Measurements from ENCODE around the gene CERS4.
"Not testable (repeated sequence)": the region's sequence is repeated elsewhere in the genome, so short reads cannot be mapped to it uniquely, and the experiment has no call there.

The CERS4 gene, protein sequence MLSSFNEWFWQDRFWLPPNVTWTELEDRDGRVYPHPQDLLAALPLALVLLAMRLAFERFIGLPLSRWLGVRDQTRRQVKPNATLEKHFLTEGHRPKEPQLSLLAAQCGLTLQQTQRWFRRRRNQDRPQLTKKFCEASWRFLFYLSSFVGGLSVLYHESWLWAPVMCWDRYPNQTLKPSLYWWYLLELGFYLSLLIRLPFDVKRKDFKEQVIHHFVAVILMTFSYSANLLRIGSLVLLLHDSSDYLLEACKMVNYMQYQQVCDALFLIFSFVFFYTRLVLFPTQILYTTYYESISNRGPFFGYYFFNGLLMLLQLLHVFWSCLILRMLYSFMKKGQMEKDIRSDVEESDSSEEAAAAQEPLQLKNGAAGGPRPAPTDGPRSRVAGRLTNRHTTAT

DNA sequence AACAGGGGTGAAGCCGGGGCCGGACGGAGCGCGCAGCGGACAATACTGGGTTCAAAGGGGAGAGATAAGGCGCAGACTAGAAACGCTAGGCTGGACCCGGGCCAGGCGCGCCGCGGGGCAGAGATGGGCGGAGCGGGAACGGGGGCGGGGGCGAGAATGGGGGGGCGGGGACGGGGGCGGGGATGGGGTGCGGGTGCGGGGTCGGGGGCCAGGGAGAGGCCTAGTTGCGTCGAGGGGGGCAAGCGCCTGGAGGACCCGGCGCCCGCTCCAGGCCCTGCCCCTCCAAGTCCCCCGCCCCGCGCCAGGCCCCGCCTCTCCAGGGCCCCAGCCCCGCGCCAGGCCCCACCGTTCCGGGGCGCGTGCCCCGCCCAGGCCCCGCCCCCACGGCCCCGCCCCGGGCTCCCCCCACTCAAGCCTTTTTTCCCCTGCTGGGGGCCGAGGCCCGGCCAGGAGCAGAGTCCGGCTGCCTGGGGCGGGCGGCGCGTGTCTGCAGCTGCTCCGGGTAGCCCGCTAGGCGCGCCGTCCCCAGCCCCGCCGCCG lies at the start of gene CERS4:
Gene CERS4 (plus strand): TSS at position 449 of the 540 bp plus-strand sequence. CDS start 41,707 bp downstream, outside the sequence.
- DNase-seq (ENCODE audit: low read depth in 2 of 2, low spot score in 1 of 2), result peak; percentile 34 to 56

DNA sequence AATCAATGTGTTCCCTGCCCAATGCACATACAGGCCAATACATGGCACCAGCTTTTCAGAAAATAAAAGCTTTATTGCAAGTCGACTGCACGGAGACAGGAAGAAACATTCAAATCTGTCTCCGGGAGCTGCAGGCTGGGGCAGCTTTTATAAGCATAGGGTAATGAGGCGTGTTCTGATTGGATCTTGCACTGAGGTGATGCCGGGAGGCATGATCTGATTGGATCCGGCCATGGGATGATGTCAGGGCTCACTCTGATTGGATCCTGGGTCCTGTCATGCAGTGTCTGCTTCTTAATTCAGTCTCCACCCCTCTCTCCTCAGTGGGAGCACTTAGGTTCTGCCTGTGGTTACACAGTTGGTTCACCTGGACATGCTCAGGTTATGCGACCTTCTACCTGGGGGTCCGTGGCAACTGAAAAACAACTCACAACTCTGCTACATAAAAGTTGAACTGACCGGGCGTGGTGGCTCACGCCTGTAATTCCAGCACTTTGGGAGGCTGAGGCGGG lies 48.0 kb upstream of the CERS4 start:
- DNase-seq (ENCODE audit: low read depth in 2 of 2, low spot score in 1 of 2), result no peak

DNA sequence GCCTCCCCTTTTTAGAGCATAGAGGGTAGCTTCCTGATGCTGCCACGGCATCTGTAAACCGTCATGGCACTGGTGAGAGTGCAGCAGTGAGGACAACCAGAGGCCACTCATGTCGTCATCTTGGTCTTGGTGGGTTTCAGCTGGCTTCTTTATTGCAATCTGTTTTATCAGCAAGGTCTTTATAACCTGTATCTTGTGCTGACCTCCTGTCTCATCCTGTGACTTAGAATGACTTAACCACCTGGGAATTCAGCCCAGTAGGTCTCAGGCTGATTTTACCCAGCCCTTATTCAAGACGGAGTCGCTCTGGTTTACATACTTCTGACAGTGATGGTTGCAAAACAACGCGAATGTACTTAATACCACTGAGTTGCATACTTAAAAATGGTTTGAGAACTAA lies 45.4 kb upstream of the CERS4 start:
- no peak for DNase-seq (ENCODE audit: low read depth in 2 of 2, low spot score in 1 of 2)

DNA sequence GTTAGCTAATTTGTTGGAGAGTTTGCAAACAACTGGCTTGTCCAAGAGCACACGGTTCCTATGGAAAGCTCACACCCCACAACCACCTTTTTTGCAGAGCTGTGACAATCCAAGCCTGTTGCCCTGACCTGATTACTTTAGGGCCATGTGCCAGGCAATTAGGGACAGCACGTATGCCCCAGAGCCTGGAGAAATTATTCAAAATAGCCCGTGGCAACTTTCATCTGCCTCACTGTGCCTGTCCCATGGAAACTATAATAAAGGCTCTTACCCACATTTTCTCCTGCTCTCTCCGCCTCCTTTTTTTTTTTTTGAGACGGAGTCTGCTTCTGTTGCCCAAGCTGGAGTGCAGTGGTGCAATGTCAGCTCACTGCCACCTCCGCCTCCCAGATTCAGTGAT lies 41.2 kb upstream of the CERS4 start:
- no peak for DNase-seq (ENCODE audit: low read depth in 2 of 2, low spot score in 1 of 2)

DNA sequence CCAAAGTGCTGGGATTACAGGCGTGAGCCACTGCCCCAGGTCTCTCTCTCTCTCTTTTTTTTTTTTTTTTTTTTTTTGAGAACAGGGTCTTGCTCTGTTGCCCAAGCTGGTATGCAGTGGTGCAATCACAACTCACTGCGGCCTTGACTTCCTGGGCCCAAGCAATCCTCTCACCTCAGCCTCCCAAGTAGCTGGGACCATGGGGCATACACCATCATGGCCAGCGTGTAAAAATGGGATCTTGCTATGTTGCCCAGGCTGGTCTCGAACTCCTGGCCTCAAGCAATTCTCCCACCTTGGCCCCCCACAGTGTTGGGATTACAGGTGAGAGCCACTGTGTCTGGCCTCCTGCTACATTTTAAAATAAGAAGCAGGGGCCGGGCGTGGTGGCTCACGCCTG lies 40.6 kb upstream of the CERS4 start:
- DNase-seq (ENCODE audit: low read depth in 2 of 2, low spot score in 1 of 2), result no peak

DNA sequence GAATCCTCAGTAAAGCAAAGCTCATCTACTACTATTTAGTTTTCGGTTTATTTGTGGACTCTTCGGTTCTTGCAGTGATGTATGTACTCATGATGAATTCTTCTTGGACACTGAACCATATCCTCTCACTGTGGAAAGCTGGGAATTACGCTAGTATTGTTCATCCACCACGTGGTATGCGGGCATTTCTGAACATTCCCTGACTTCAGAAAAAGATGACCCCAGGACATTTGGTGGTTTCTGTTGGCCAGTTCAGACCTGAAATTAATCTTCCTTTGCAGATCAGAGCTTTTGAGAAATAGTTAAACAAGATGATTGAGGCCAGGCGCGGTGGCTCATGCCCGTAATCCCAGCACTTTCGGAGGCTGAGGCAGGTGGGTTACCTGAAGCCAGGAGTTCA lies 34.5 kb upstream of the CERS4 start:
- DNase-seq (ENCODE audit: low read depth in 2 of 2, low spot score in 1 of 2), result no peak

DNA sequence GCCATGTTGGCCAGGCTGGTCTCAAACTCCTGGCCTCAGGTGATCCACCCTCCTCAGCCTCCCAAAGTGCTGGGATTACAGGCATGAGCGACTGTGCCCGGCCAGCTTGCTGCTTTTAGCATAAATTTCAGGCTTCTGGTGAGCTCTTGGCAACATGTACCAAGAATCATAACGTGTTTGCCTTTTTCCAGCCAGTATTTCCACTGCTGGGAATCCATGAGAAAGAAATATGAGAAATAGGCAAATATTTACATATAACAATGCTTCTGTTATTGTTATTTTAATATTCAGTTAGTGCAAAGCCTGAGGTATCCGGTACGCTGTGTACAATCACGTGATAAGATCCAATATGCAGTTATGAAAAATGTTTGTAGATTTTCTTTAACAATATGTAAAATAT lies 29.2 kb upstream of the CERS4 start:
- DNase-seq (ENCODE audit: low read depth in 2 of 2, low spot score in 1 of 2), result no peak

DNA sequence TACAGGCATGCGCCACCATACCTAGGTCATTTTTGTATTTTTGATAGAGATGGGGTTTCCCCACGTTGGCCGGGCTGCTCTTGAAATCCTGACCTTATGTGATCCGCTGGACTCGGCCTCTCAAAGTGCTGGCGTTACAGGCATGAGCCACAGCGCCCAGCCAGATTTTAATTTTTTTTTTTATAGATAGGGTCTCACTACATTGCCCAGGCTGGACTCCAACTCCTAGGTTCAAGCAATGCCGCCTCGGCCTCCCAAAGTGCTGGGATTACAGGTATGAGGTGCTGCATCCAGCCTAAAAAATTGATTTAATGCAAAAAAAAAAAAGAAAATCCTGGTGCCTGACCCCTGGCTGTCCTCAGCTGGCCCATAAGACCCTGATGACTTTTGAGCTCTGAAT lies 24.9 kb upstream of the CERS4 start:
- no peak for DNase-seq (ENCODE audit: low read depth in 2 of 2, low spot score in 1 of 2)

DNA sequence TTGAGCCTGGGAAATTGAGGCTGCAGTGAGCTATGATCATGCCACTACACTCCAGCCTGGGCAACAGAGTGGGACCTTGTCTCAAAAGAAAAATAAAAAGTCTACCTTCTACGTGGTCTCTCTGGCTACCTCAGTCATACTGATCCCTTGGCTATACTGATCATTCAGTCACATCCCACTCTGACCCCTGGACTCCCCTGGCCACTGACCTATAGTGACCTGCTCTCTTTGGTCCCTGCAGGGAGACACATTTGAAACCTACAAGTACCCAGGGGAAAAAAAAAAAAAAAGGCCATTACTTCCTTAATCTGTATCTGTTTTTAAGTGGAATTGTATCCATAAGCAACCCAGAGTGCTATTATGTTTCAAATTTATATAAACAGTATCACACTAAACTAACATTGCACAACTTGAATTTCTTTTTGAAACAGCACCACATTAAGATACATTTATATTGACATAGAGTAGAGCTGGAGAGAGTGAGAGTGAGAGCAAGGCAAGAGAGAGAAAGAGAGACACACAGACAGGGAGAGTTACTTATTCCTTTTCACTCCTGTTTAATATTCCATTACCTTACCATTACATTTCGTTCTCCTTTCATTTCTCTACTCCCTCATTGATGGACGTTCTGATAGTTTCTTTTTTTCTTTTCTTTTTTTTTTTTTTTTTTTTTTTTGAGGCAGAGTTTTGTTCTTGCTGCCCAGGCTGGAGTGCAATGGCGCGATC lies 23.7 kb upstream of the CERS4 start:
- no peak for DNase-seq (ENCODE audit: low read depth in 2 of 2, low spot score in 1 of 2)

DNA sequence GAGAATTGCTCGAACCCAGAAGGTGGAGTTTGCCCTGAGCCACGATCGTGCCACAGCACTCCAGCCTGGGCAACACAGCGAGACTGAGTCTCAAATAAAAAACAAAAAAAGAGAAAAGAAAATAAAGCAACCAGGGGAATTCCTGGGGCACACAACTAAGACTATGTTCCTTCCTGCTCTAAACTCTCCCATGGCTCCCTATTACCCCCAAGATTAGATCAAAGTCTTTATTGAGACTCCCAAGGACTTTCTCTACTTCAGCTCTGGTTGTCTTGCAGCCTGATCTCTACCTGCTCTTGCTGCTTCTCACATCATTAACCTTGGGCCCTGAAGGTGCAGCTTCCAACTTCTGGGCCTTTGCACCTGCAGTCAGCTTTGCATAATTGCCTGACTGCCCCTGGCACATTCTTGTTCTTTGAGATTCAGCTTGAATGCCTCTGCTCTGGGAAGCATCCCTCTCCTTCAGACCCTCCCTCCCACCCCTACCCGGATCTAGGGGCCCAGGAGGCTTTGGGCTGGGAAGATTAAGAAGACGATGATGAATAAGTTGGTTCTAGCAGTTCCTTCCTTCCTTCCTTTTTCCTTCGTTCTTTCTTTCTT lies 16.8 kb upstream of the CERS4 start:
- no peak for DNase-seq (ENCODE audit: low read depth in 2 of 2, low spot score in 1 of 2)

DNA sequence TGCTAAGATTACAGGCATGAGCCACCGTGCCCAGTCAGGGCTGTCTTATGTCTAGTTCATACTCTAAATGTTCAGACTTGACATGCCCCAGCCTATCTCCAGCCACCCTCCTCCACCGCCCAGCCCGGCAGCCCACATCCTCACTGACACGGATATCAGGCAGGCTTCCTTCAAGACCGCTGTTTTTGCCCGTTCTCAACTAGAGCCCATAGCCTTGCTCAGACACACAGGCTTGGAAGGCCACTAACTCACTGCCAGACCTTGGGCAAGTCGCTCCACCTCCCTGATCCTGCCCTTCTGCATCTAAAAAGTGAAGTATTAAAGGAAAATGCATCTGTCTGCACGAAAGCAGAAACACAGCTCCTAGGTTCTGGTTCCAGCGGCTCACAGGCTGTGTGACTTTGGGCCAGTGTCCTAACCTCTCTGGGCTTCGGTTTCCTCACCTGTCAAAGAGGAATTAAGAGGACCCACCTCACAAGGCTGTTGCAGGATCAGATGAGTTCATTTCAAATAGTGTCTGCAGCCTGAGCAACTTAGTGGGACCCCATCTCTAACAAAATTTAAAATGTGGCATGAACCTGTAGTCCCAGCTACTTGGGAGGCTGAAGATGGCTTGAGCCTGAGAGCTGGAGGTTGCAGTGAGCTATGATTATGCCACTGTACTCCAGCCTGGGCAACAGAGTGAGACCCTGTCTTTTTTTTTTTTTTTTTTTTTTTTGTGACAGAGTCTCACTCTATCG lies 14.5 kb upstream of the CERS4 start:
- no peak for DNase-seq (ENCODE audit: low read depth in 2 of 2, low spot score in 1 of 2)

DNA sequence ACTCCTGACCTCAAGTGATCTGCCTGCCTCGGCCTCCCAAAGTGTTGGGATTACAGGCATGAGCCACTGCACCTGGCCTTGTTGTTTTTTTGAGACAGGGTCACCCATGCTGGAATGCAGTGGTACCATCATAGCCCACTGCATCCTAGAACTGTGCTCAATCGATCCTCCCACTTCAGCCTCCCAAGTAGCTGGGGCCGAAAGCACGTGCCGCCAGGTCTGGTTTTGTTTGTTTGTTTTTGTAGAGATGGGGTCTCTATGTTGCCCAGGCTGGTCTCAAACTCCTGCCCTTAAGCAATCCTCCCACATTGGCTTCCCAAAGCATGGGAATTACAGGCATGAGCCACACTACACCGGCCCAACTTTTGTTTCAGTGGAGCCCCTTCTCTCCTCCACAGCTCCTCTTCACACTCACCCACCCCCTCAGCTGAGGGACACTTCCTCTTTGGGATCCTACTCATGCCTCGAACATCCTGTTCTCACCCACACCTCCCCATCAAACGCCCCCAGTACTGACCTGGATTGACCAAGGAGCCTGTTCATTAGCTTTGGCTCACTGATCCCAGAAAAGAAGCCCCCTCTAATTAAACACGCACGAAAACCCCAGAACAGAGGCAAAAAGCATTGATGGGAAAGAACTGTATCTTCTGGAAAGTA lies 12.8 kb upstream of the CERS4 start:
- no peak for DNase-seq (ENCODE audit: low read depth in 2 of 2, low spot score in 1 of 2)

DNA sequence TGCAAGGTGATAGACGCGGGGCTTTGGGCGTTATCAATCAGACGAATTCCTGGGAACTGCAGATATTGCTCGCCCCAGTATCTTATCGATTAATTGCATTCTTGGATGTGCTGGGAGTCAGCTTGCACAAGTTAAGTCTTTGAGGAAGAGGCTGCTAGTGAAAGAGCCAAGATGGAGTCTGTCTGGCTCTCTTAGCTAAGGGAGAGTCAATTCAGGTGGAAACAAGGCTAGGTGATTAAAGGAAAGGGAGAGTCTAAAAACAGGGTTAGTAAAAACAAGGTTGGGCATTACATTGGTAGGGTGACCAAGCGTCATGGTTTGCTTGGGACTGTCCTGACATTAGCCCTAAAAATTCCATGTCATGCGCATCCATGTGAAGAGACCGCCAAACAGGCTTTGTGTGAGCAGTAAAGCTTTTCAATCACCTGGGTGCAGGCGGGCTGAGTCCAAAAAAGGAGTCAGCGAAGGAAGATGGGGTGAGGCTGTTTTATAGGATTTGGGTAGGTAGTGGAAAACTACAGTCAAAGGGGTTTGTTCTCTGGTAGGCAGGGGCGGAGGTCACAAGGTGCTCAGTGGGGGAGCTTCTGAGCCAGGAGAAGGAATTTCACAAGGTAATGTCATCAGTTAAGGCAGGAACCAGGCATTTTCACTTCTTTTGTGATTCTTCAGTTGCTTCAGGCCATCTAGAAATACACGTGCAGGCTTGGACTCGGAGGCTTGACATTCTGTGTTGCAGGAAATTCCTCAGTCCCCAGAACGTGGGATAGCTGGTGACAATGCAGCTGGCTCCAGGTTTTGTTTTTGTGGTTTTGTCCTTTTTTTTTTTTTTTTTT lies 5.7 kb upstream of the CERS4 start:
- DNase-seq (ENCODE audit: low read depth in 2 of 2, low spot score in 1 of 2), result not testable (repeated sequence)

DNA sequence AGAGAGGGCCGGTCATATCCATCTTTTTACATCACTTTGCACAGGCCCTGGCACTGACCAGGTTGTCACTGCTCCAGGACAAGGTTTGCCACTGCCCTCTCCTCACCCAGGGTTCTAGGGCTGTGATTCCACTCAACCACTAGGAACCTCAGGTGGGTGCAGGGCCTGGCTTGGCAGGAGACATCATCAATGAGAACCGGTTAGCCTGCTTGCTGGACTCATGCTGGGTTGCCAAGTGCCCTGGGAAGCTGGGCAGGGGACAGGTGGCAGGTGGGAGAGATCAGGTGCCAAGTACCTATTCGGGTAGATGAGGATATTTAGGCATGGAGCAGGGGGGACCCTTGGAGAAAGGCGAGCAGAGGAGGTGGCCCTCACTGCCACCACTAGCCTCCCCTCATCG lies 4.2 kb upstream of the CERS4 start:
- no peak for DNase-seq (ENCODE audit: low read depth in 2 of 2, low spot score in 1 of 2)

DNA sequence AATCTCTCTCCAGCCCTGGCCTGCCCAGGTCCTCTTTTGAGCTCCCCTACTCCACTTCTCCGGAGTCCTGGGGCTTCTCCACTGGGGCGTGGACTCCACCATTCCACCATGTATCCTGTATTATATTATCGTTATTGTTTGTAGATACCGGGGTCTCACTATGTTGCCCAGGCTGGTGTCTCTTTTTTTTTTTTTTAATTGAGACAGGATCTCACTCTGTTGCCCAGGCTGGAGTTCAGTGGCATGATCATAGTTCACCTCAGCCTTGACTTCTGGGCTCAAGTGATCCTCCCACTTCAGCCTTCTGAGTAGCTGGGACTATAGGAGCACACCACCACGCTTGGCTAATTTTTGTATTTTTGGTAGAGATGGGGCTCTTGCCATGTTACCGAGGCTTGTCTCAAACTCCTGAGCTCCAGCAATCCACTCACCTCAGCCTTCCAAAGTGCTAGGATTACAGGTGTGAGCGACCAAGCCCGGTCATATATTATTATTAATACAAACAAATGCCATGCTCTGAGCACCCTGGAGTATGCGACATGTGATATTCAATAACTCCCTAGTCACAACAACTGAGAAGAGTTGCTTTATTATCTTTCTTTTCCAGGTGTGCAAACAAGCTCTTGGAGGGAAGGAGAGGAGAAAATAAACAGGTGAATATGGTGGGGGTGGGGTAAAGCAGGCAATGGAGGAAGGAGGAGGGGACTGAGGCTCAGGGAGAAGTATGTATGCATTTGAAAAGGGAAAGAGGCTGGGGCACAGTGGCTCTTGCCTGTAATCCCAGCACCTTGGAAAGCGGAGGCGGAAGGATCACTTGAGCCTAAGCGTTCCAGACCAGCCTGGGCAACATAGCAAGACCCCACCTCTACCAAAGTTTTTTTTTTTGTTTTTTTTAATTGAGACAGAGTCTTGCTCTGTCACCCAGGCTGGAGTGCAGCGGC lies 2.8 kb upstream of the CERS4 start:
- no peak for DNase-seq (ENCODE audit: low read depth in 2 of 2, low spot score in 1 of 2)

DNA sequence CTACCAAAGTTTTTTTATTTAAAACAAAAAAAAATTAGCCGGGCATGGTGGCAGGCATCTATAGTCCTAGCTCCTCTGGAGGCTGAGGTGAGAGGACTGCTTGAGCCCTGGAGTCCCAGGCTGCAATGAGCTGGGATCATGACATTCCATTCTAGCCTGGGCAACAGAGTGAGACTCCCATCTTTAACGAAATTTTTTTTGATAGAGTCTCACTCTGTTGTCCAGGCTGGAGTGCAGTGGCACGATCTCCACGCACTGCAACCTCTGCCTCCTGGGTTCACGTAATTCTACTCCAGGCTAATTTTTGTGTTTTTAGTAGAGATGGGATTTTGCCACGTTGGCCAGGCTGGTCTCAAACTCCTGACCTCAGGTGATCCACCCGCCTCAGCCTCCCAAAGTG lies 1.8 kb upstream of the CERS4 start:
- not testable (repeated sequence) for DNase-seq (ENCODE audit: low read depth in 2 of 2, low spot score in 1 of 2)

DNA sequence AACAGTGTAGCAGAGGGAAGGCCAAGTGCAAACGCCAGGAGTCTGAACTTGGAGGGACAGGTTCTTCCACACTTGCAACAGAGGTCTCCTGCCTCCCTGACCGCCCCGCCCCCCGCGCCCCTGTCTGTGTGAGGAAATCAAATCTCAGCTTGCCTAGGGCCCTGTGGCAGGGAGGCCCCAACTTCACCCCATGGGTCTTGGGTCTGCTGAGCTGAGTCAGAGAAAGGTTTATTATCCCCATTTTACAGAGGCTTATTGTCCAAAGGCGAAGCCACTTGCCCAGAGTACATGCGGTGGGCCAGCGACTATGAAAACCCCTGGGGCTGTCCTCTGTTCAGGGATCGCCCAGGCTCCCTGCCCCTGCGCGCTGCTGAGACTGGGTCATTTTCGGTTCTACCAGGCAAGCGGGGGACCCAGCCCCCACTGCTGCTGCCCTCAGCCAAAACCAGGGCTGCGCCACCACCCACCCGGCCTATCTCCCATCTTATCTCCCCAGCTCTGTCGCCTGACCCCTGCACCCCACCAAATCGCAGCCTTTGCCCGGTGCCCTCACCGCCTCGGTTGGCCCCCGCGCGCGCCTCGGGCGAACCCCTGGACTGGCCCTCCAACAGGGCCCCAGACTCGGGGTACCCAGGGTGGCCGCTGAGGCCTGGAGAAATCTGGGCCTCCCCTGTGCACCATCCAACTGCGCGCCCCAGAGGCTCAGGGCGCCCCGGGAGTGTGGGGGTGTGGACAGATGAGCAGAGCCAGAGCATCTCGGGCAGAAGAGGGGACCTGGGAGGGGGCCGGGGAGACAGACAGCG lies 850 bp upstream of the CERS4 start:
- no peak for DNase-seq (ENCODE audit: low read depth in 2 of 2, low spot score in 1 of 2)
